Esophagus mucosa (tissue), 1 donor: ENCODE measurements around the gene ZMYND11. TPM values are rescaled to one million over a fixed set of nuclear protein-coding genes. Genes with fewer than 3 reads are reported as not detected.
"Not testable (repeated sequence)": the region's sequence is repeated elsewhere in the genome, so short reads cannot be mapped to it uniquely, and the experiment has no call there.

Experiments
- ATAC-seq: fragments of 200-7000 bp; cut with Tn5 transposase; one replicate; pipeline ENCODE4 v1.9.1; 2020
- total RNA-seq: library from RNA; stranded (reverse); gene quantifications from one replicate; pipeline ENCODE4 v1.2.4, GENCODE V29; 2023
- donor health status: DM: yes; HTN: yes; CAD: no.

ZMYND11 gene
- total RNA-seq, 1 donor from 2014 or later = 30.0 TPM

GRCh38 chr10:251982-252582 lies 116.8 kb downstream of the ZMYND11 start:
- ATAC-seq = no peak

GRCh38 chr10:260819-261429 lies 125.7 kb downstream of the ZMYND11 start:
- ATAC-seq = no peak

- not testable (repeated sequence) for ATAC-seq
Observed at GRCh38 chr10:264160-265073, 129.2 kb downstream of the ZMYND11 start.

- ATAC-seq = not testable (repeated sequence)
Observed at GRCh38 chr10:265074-265440, 129.8 kb downstream of the ZMYND11 start.

GRCh38 chr10:265816-266588 lies 130.7 kb downstream of the ZMYND11 start:
- ATAC-seq = not testable (repeated sequence)

GRCh38 chr10:266974-267425 lies 131.7 kb downstream of the ZMYND11 start:
- ATAC-seq = peak; percentile 33

GRCh38 chr10:267705-268104 lies 132.4 kb downstream of the ZMYND11 start:
- ATAC-seq = no peak

- no peak for ATAC-seq
Observed at GRCh38 chr10:269440-270074, 134.3 kb downstream of the ZMYND11 start.

- ATAC-seq = no peak
Observed at GRCh38 chr10:271201-271600, 135.9 kb downstream of the ZMYND11 start.

- no peak for ATAC-seq
Observed at GRCh38 chr10:271722-272121, 136.5 kb downstream of the ZMYND11 start.

- no peak for ATAC-seq
Observed at GRCh38 chr10:273088-273487, 137.8 kb downstream of the ZMYND11 start.

GRCh38 chr10:274866-275265 lies 139.6 kb downstream of the ZMYND11 start:
- ATAC-seq = no peak

- no peak for ATAC-seq
Observed at GRCh38 chr10:275680-276079, 140.4 kb downstream of the ZMYND11 start.

- no peak for ATAC-seq
Observed at GRCh38 chr10:277963-278362, 142.7 kb downstream of the ZMYND11 start.

- no peak for ATAC-seq
Observed at GRCh38 chr10:278707-279106, 143.5 kb downstream of the ZMYND11 start.

GRCh38 chr10:279232-279631 lies 144.0 kb downstream of the ZMYND11 start:
- ATAC-seq = no peak

GRCh38 chr10:279655-280054 lies 144.4 kb downstream of the ZMYND11 start:
- no peak for ATAC-seq

- ATAC-seq = no peak
Observed at GRCh38 chr10:282294-283139, 147.3 kb downstream of the ZMYND11 start.

GRCh38 chr10:283140-283479 lies 147.9 kb downstream of the ZMYND11 start:
- no peak for ATAC-seq

GRCh38 chr10:283916-284356 lies 148.7 kb downstream of the ZMYND11 start:
- no peak for ATAC-seq

- no peak for ATAC-seq
Observed at GRCh38 chr10:285216-285615, 150.0 kb downstream of the ZMYND11 start.
